GM23338 (cell line): Measurements from ENCODE around the gene KRTAP12-1. TPM values are rescaled to one million over a fixed set of nuclear protein-coding genes. Genes with fewer than 3 reads are reported as not detected.

Experiments used
- ATAC-seq: fragments of 200-7000 bp; cut with Tn5 transposase; 3 replicates; pipeline ENCODE4 v1.9.1; 2020
- DNase-seq: peaks from one replicate; pipeline ENCODE4 v3.0.0-alpha.2; 2015; ENCODE audit warnings: low spot score
- H2AFZ ChIP-seq: fragments of 200-600 bp; sonication (generic); 2 replicates; pipeline ENCODE4 v1.8.0; 2016; ENCODE audit warnings: antibody characterized with exemption, mild to moderate bottlenecking, moderate library complexity
- H3F3A ChIP-seq: fragments of 200-600 bp; sonication (generic); replicated peaks from 2 replicates; pipeline ENCODE4 v1.8.0; 2017; ENCODE audit warnings: antibody characterized with exemption, mixed run types, low read depth
- H3K27ac ChIP-seq: fragments of 200-600 bp; sonication (generic); 2 replicates; pipeline ENCODE4 v1.6.1; 2016; ENCODE audit warnings: low read depth
- H3K27me3 ChIP-seq: fragments of 200-600 bp; sonication (generic); 2 replicates; pipeline ENCODE4 v1.8.0; 2016; ENCODE audit warnings: mild to moderate bottlenecking, mixed run types, moderate library complexity; ENCODE audit not compliant: insufficient read depth
- H3K36me3 ChIP-seq: fragments of 200-600 bp; sonication (generic); 2 replicates; pipeline ENCODE4 v1.8.0; 2016; ENCODE audit warnings: mild to moderate bottlenecking; ENCODE audit not compliant: insufficient read depth
- H3K4me1 ChIP-seq: fragments of 200-600 bp; sonication (generic); 2 replicates; pipeline ENCODE4 v1.8.0; 2016; ENCODE audit warnings: mild to moderate bottlenecking, moderate library complexity; ENCODE audit not compliant: insufficient read depth
- H3K4me2 ChIP-seq: fragments of 200-600 bp; sonication (generic); 2 replicates; pipeline ENCODE4 v1.7.1; 2017; ENCODE audit warnings: mixed run types
- H3K4me3 ChIP-seq: fragments of 200-600 bp; sonication (generic); 2 replicates; pipeline ENCODE4 v1.6.1; 2016; ENCODE audit warnings: mixed run types
- H3K79me2 ChIP-seq: fragments of 200-600 bp; sonication (generic); replicated peaks from 2 replicates; pipeline ENCODE4 v1.8.0; 2017; ENCODE audit warnings: mild to moderate bottlenecking; ENCODE audit not compliant: insufficient read depth
- H3K9me2 ChIP-seq: fragments of 200-600 bp; sonication (generic); 2 replicates; pipeline ENCODE4 v1.8.0; 2017; ENCODE audit not compliant: insufficient read depth
- H4K20me1 ChIP-seq: fragments of 200-600 bp; sonication (generic); replicated peaks from 2 replicates; pipeline ENCODE4 v1.8.0; 2017; ENCODE audit warnings: mild to moderate bottlenecking; ENCODE audit not compliant: insufficient read depth
- H3K27ac Mint-ChIP-seq: 2 replicates; pipeline ENCODE4 v1.8.0; 2020; ENCODE audit warnings: inconsistent platforms, mild to moderate bottlenecking, moderate library complexity, mixed read lengths
- H3K27me3 Mint-ChIP-seq: 3 replicates; pipeline ENCODE4 v1.8.0; 2022; ENCODE audit warnings: low read depth, mild to moderate bottlenecking, moderate library complexity, mixed read lengths, inconsistent platforms; ENCODE audit not compliant: insufficient read depth, poor library complexity
- H3K36me3 Mint-ChIP-seq: 3 replicates; pipeline ENCODE4 v1.8.0; 2021; ENCODE audit warnings: low read depth, mild to moderate bottlenecking, inconsistent platforms, moderate library complexity, mixed read lengths
- H3K4me1 Mint-ChIP-seq: 3 replicates; pipeline ENCODE4 v1.8.0; 2020; ENCODE audit warnings: mild to moderate bottlenecking, inconsistent platforms, mixed read lengths
- H3K4me3 Mint-ChIP-seq: 3 replicates; pipeline ENCODE4 v1.8.0; 2021; ENCODE audit warnings: moderate library complexity, mild to moderate bottlenecking, inconsistent platforms, mixed read lengths
- H3K9me3 Mint-ChIP-seq: 3 replicates; pipeline ENCODE4 v1.8.0; 2020; ENCODE audit warnings: moderate library complexity, mild to moderate bottlenecking, inconsistent platforms, mixed read lengths
- CREB1 ChIP-seq: fragments of 250-450 bp; sonication (Bioruptor Pico); IDR thresholded peaks from 2 replicates; pipeline ENCODE4 v1.5.0; 2020; ENCODE audit warnings: low read depth, mild to moderate bottlenecking, moderate library complexity
- CTCF ChIP-seq, 2 experiments: fragments of 200-600 bp in 1 of 2; sonication (generic) in 1 of 2; conservative IDR thresholded peaks; 2 replicates each; pipeline versions ENCODE4 v1.5.1 to v1.6.1; 2016 to 2017; ENCODE audit warnings: antibody characterized with exemption in 2 of 2, low read depth in 2 of 2, mild to moderate bottlenecking in 2 of 2, moderate library complexity in 1 of 2
- ETS1 ChIP-seq: IDR thresholded peaks from 2 replicates; pipeline ENCODE4 v1.6.1; 2016; ENCODE audit warnings: antibody characterized with exemption
- EZH2 ChIP-seq: fragments of 200-600 bp; sonication (generic); IDR thresholded peaks from one replicate; pipeline ENCODE4 v1.8.0; 2017; ENCODE audit warnings: antibody characterized with exemption, mild to moderate bottlenecking, low read depth; ENCODE audit not compliant: unreplicated experiment
- EZH2phosphoT487 ChIP-seq: fragments of 200-600 bp; sonication (generic); IDR thresholded peaks from one replicate; pipeline ENCODE4 v1.8.1; 2018; ENCODE audit warnings: antibody characterized with exemption; ENCODE audit not compliant: unreplicated experiment
- JUNB ChIP-seq: IDR thresholded peaks from one replicate; pipeline ENCODE4 v1.6.1; 2016; ENCODE audit warnings: antibody characterized with exemption; ENCODE audit not compliant: unreplicated experiment
- NANOG ChIP-seq: IDR thresholded peaks from 2 replicates; pipeline ENCODE4 v1.6.1; 2016; ENCODE audit warnings: antibody characterized with exemption, borderline replicate concordance
- POLR2AphosphoS5 ChIP-seq: IDR thresholded peaks from 2 replicates; pipeline ENCODE4 v1.6.1; 2016; ENCODE audit warnings: antibody characterized with exemption, low read depth
- REST ChIP-seq: IDR thresholded peaks from one replicate; pipeline ENCODE4 v1.6.1; 2018; ENCODE audit warnings: antibody characterized with exemption; ENCODE audit not compliant: unreplicated experiment
- STAT1 ChIP-seq: IDR thresholded peaks from one replicate; pipeline ENCODE4 v1.6.1; 2016; ENCODE audit warnings: antibody characterized with exemption; ENCODE audit not compliant: unreplicated experiment
- ZNF114 ChIP-seq: fragments of 250-450 bp; sonication (Bioruptor Pico); IDR thresholded peaks from 2 replicates; pipeline ENCODE4 v1.5.0; 2020; ENCODE audit warnings: mild to moderate bottlenecking, moderate library complexity
- ZNF331 ChIP-seq: fragments of 250-450 bp; sonication (Bioruptor Pico); IDR thresholded peaks from 2 replicates; pipeline ENCODE4 v1.5.0; 2020; ENCODE audit warnings: low read depth, mild to moderate bottlenecking, moderate library complexity
- polyA plus RNA-seq: library from polyadenylated mRNA; unstranded; fragments of >200 nt; fragmentation: Nextera tagmentation; extraction: Ambion mirVana; gene quantifications from 2 replicates; pipeline ENCODE4 v1.2.1, GENCODE V29; 2016
- total RNA-seq: library from RNA; depleted of rRNA; stranded (reverse); fragments of >200 nt; shearing (Covaris generic); gene quantifications from 2 replicates; pipeline ENCODE4 v1.2.3, GENCODE V29; 2014

KRTAP12-1 gene
- total and polyA plus RNA-seq, 2 experiments from 2014 or later: not detected

- TF ChIP-seq ZNF114 (CRISPR knock-in tag) (no peak), ZNF331 (no peak), CREB1 (no peak), JUNB (no peak)
Observed at GRCh38 chr21:44727757-44728156, 45.8 kb upstream of the KRTAP12-1 start (continued).

- Histone ChIP-seq H3K4me2 (no peak overlapping the region), H3K9me2 (no peaks in the 10 kb centered on the region), H3F3A (0 out of 2 replicates have a peak, but pooled peaks cover 7% of the 10 kb centered on the region), H3K4me1 (peaks cover 12% of the 10 kb centered on the region), H3K27me3 (peaks cover 22% of the 10 kb centered on the region), H4K20me1 (no peaks in the 10 kb centered on the region), H3K27ac (no peak overlapping the region), H3K36me3 (no peaks in the 10 kb centered on the region), H3K79me2 (no peaks in the 10 kb centered on the region), H3K4me3 (no peak overlapping the region), H2AFZ (no peak overlapping the region)
- Mint-ChIP-seq H3K9me3 (peaks cover 10% of the 10 kb centered on the region; the same call in 2 of the 3 replicates), H3K27me3 (peaks cover 30% of the 10 kb centered on the region), H3K36me3 (peaks cover 9% of the 10 kb centered on the region; the same call in 1 of the 3 replicates), H3K27ac (no peak overlapping the region), H3K4me3 (no peak overlapping the region), H3K4me1 (peaks cover 15% of the 10 kb centered on the region)
- DNase-seq (no peak), ATAC-seq (no peak)
- no peak for TF ChIP-seq ZNF331
- no peak for TF ChIP-seq EZH2
- TF ChIP-seq REST: no peak
- TF ChIP-seq POLR2AphosphoS5: no peak
- TF ChIP-seq STAT1: no peak
- no peak for TF ChIP-seq ZNF114 (CRISPR knock-in tag)
- no peak for TF ChIP-seq EZH2phosphoT487
- no peak for TF ChIP-seq NANOG
- TF ChIP-seq CTCF (conservative IDR thresholded peaks at IDR 0.05; ENCODE audit: low read depth in 2 of 2): no peak
- no peak for TF ChIP-seq CREB1
- TF ChIP-seq ETS1: no peak
Observed at GRCh38 chr21:44727321-44727720, 45.4 kb upstream of the KRTAP12-1 start.
